ENCODE data around the gene ADSL.

GRCh38 chr22:40376149-40376548 is 29.8 kb downstream of the ADSL start:
- TF ChIP-seq CTCF (IDR thresholded peaks at IDR 0.05) (no peak), ZFX (IDR thresholded peaks at IDR 0.05; ENCODE audit: borderline replicate concordance) (no peak)

Measured in 22Rv1 (cell line).